CD4-positive, alpha-beta T cell (primary cell): ENCODE results near the gene PABPN1. TPM values are rescaled to one million over a fixed set of nuclear protein-coding genes. Genes with fewer than 3 reads are reported as not detected.

Experiments
- ATAC-seq: fragments of 200-7000 bp; cut with Tn5 transposase; one replicate; pipeline ENCODE4 v1.10.0; 2022; ENCODE audit warnings: mild to moderate bottlenecking; ENCODE audit not compliant: poor library complexity
- CTCF ChIA-PET: fragments of 350-600 bp; sonication (Branson Sonifier 250); formaldehyde crosslinking; loops from one replicate; lab custom pipeline; 2021; ENCODE audit warnings: antibody characterized with exemption, inconsistent platforms; lab: Charles Lee
- POLR2A ChIA-PET: fragments of 350-600 bp; sonication (Branson Sonifier 250); formaldehyde crosslinking; loops from one replicate; lab custom pipeline; 2021; ENCODE audit warnings: antibody characterized with exemption, inconsistent platforms; lab: Charles Lee
- DNase-seq, 14 experiments: peaks; one replicate each; pipeline ENCODE4 v3.0.0-alpha.2; 2013 to 2020; ENCODE audit warnings: mixed read lengths in 2 of 14
- H3K27ac ChIP-seq, 2 donors: one replicate each; pipeline versions ENCODE4 v1.5.1 to v1.7.0; 2013; ENCODE audit warnings: low read length in 2 of 2, low read depth in 1 of 2, mild to moderate bottlenecking in 1 of 2
- H3K27me3 ChIP-seq, 2 experiments: 1 replicate in 1 of 2; 2 replicates in 1 of 2; pipeline versions ENCODE4 v1.6.1 to v1.7.0; 2013; ENCODE audit warnings: low read length in 2 of 2, control low read depth in 1 of 2, mild to moderate bottlenecking in 1 of 2, moderate library complexity in 1 of 2; ENCODE audit not compliant: insufficient read depth in 2 of 2, control insufficient read depth in 1 of 2
- H3K36me3 ChIP-seq: one replicate; pipeline ENCODE4 v1.6.1; 2013; ENCODE audit warnings: low read length, control low read depth; ENCODE audit not compliant: insufficient read depth
- H3K4me1 ChIP-seq: one replicate; pipeline ENCODE4 v1.6.1; 2013; ENCODE audit warnings: low read length, control low read depth; ENCODE audit not compliant: insufficient read depth
- H3K4me3 ChIP-seq: one replicate; pipeline ENCODE4 v1.5.1; 2013; ENCODE audit warnings: mild to moderate bottlenecking, low read length, moderate library complexity
- H3K9me3 ChIP-seq, 2 experiments: 1 replicate in 1 of 2; 2 replicates in 1 of 2; pipeline versions ENCODE4 v1.6.1 to v1.7.0; 2013; ENCODE audit warnings: low read length in 2 of 2, mild to moderate bottlenecking in 2 of 2, control low read depth in 1 of 2, moderate library complexity in 1 of 2; ENCODE audit not compliant: control insufficient read depth in 1 of 2, insufficient read depth in 1 of 2
- H3K27ac Mint-ChIP-seq: one replicate; pipeline ENCODE4 v1.8.0; 2020; ENCODE audit warnings: mixed read lengths
- H3K27me3 Mint-ChIP-seq: one replicate; pipeline ENCODE4 v1.8.0; 2021; ENCODE audit warnings: mixed read lengths
- H3K36me3 Mint-ChIP-seq: one replicate; pipeline ENCODE4 v1.8.0; 2021; ENCODE audit warnings: low read depth, mixed read lengths
- H3K4me1 Mint-ChIP-seq: one replicate; pipeline ENCODE4 v1.8.0; 2021; ENCODE audit warnings: low read depth, mixed read lengths
- H3K4me3 Mint-ChIP-seq: one replicate; pipeline ENCODE4 v1.8.0; 2020; ENCODE audit warnings: mild to moderate bottlenecking, mixed read lengths
- H3K9me3 Mint-ChIP-seq: one replicate; pipeline ENCODE4 v1.8.0; 2020; ENCODE audit warnings: mixed read lengths
- intact Hi-C, 2 experiments: fragments of 100-400 bp; cut with DNase I in 1 of 2; cut with micrococcal nuclease in 1 of 2; formaldehyde crosslinking; loops; one replicate each; pipeline versions ENCODE4 v1.15.1 to v1.9.0; 2023 to 2025; cut with DNase I, micrococcal nuclease
- total RNA-seq, 174 experiments: library from RNA in 2 of 174; stranded (reverse) in 2 of 174; gene quantifications; one replicate each; pipeline ENCODE4 v1.2.3 and lab custom pipeline; 2021 to 2026
- TF ChIP-seq, protein P1 (sequence below): fragments of 200-600 bp; IDR thresholded peaks from one replicate; pipeline ENCODE4 v1.8.0; 2022; ENCODE audit warnings: antibody characterized with exemption, mild to moderate bottlenecking

Gene PABPN1
- total RNA-seq, 2 experiments from 2014 or later = 188 to 195 TPM

DNA sequence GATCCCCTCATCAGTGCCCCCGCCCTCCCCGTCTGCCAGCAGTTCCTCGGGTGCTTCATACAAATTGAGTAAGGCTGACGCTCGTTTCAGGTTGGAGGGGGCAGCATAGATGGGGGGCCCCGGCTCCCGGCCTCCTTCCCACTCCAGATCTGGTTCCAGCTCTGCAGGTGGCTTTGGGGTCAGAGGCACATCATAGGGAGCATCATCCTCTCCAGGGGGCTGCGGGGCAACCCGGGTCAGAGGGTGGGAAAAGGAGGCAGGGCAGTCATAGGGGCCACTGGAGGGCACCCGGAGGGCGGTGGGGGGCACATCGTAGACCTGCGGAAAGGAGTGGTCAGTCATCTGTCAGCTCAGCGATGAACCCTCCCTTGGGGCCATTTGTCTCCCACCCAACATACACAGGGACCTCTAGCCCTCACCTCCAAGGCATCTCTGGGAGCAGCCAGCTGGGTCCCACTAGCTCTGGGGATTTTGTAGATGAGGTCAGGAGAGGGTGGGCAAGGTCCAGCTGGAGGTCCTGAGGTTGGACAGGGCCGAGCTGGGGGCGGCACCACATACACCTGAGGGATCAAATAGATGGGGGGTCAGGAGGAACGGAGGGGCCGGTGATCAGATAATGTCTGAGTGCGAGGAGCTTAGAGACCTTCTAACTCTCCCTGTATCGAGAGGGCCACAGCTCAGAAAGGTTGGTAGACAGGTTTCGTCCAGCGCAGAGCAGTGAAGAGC is 38.6 kb downstream of the PABPN1 start:
- Mint-ChIP-seq H3K27me3 (peaks cover 46% of the 10 kb centered on the region), H3K4me1 (no peaks in the 10 kb centered on the region), H3K36me3 (no peaks in the 10 kb centered on the region), H3K9me3 (no peaks in the 10 kb centered on the region), H3K4me3 (no peak overlapping the region), H3K27ac (no peak overlapping the region)
- DNase-seq (no peak), ATAC-seq (no peak)
- H3K27ac ChIP-seq = no peak overlapping the region
- peaks cover 0 to 8% of the 10 kb centered on the region in 2 experiments for H3K9me3 ChIP-seq
- no peaks in the 10 kb centered on the region for H3K36me3 ChIP-seq
- H3K4me3 ChIP-seq = no peak overlapping the region
- TF ChIP-seq, protein P1, sequence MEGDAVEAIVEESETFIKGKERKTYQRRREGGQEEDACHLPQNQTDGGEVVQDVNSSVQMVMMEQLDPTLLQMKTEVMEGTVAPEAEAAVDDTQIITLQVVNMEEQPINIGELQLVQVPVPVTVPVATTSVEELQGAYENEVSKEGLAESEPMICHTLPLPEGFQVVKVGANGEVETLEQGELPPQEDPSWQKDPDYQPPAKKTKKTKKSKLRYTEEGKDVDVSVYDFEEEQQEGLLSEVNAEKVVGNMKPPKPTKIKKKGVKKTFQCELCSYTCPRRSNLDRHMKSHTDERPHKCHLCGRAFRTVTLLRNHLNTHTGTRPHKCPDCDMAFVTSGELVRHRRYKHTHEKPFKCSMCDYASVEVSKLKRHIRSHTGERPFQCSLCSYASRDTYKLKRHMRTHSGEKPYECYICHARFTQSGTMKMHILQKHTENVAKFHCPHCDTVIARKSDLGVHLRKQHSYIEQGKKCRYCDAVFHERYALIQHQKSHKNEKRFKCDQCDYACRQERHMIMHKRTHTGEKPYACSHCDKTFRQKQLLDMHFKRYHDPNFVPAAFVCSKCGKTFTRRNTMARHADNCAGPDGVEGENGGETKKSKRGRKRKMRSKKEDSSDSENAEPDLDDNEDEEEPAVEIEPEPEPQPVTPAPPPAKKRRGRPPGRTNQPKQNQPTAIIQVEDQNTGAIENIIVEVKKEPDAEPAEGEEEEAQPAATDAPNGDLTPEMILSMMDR = no peak
- intact Hi-C loops = no loop called here
- ChIA-PET POLR2A (interaction anchor here (1.1 kb wide), 1 partner anchor 38 kb away, joined by 3 read pairs; the partner anchor contains the start of gene PABPN1), CTCF (no interaction called here)
- H3K4me1 ChIP-seq = peaks cover 2% of the 10 kb centered on the region
- peaks cover 8 to 17% of the 10 kb centered on the region in 2 experiments for H3K27me3 ChIP-seq

DNA sequence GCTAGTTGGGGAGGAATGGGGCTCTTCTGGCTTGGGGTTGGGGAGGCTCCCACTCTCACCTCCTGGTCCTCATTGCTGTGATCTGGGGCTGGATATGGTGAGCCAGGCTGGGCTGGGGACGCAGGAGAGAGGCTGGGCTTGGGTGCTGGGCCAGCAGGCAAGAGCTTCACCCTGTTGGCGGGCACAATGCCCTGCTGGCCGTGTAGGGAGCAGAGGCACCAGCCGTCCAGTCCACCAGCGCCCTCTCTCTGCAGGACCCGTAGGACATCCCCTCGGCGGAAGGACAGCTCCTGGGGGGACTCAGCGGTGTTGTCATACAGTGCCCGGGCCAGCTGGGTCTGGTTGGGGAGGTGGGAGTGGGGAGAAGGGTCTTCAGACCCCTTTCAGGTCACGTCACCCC is 39.2 kb downstream of the PABPN1 start:
- ChIA-PET CTCF (no interaction called here), POLR2A (interaction anchor here (1.1 kb wide), 1 partner anchor 39 kb away, joined by 3 read pairs; the partner anchor contains the start of gene PABPN1)
- H3K36me3 Mint-ChIP-seq = no peaks in the 10 kb centered on the region
- Histone ChIP-seq H3K27ac (no peak overlapping the region), H3K4me1 (peaks cover 4% of the 10 kb centered on the region), H3K4me3 (no peak overlapping the region), H3K36me3 (no peaks in the 10 kb centered on the region), H3K9me3 (peaks cover 0 to 9% of the 10 kb centered on the region in 2 experiments), H3K27me3 (peaks cover 8 to 17% of the 10 kb centered on the region in 2 experiments)
- no peak overlapping the region for H3K4me3 Mint-ChIP-seq
- H3K27ac Mint-ChIP-seq = no peak overlapping the region
- H3K9me3 Mint-ChIP-seq = no peaks in the 10 kb centered on the region
- DNase-seq = no peak
- peaks cover 41% of the 10 kb centered on the region for H3K27me3 Mint-ChIP-seq
- intact Hi-C loops = no loop called here
- no peak for ATAC-seq
- TF ChIP-seq, protein P1 = no peak
- no peaks in the 10 kb centered on the region for H3K4me1 Mint-ChIP-seq

DNA sequence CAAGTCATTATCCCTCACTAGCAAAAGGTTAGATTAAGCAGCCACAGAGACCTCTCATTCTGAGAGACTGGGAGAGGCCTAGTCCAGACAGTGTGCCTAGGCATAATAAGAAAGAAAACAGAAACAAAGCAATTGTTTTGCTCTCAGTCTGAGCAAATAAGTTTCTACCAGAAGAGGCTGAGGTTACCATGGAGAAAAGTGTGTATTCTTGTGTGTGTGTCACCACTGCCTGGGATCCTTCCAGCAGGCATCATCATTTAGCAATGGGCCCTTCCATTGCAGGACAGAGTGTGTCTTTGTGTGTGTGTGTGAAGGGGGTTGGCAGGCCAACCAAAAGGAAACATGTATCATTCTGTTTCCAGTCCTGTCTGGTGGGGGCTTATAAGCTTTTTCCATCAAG is 40.1 kb downstream of the PABPN1 start:
- H3K9me3 ChIP-seq = peaks cover 0 to 9% of the 10 kb centered on the region in 2 experiments
- H3K4me1 ChIP-seq = peaks cover 8% of the 10 kb centered on the region
- H3K36me3 Mint-ChIP-seq = no peaks in the 10 kb centered on the region
- intact Hi-C loops = no loop called here
- ChIA-PET POLR2A (interaction anchor here (1.1 kb wide), 1 partner anchor 40 kb away, joined by 3 read pairs; the partner anchor contains the start of gene PABPN1), CTCF (no interaction called here)
- no peak overlapping the region for H3K4me3 ChIP-seq
- H3K4me1 Mint-ChIP-seq = no peaks in the 10 kb centered on the region
- DNase-seq = no peak
- H3K27me3 ChIP-seq = peaks cover 11 to 15% of the 10 kb centered on the region in 2 experiments
- TF ChIP-seq, protein P1 = no peak
- H3K36me3 ChIP-seq = no peaks in the 10 kb centered on the region
- H3K27ac Mint-ChIP-seq = no peak overlapping the region
- ATAC-seq = no peak
- H3K27ac ChIP-seq = no peak overlapping the region
- H3K27me3 Mint-ChIP-seq = peaks cover 34% of the 10 kb centered on the region
- no peak overlapping the region for H3K4me3 Mint-ChIP-seq
- no peaks in the 10 kb centered on the region for H3K9me3 Mint-ChIP-seq
